Measurements from ENCODE around the gene CNKSR2.

The CNKSR2 gene

DNA sequence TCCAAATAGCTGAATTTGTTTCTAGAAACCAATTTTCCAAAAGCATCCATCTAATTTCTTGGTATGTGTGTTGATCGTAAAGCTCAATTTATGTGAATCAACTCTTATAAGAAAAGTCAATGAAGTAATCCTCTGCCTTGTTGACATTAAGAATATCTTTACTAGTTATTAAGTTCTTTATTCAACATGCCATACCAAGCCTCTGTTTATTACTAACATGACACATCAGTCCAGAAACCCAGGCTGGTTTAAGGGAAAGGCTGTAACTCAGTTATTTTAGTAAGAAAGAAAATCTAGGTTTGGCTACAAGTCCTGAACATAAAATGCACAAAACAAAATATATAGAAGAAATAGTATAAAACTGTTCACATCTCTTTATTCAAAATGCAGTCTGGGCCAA is 235.9 kb downstream of the CNKSR2 start:
- no peak for DNase-seq (ENCODE audit: low read depth)

DNA sequence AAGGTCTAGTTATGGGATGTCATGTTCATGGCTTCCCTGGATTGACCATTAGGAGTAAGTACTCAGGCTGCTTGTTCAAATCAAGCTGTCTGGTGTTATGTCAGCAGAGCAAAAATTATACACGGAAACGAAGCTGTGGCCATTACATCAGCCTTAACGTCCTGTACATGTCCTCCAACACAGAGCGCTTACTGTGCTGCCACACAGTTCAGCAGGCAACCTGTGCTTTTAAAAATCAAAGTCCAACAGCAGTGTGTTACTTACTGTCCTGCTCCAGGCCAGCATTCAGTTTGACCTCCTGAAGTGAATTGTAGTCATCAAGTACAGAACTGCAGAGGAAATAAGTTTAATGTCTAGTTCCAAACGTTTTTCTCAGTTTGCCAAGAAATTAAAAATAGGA is 237.9 kb downstream of the CNKSR2 start:
- no peak for DNase-seq (ENCODE audit: low read depth)

DNA sequence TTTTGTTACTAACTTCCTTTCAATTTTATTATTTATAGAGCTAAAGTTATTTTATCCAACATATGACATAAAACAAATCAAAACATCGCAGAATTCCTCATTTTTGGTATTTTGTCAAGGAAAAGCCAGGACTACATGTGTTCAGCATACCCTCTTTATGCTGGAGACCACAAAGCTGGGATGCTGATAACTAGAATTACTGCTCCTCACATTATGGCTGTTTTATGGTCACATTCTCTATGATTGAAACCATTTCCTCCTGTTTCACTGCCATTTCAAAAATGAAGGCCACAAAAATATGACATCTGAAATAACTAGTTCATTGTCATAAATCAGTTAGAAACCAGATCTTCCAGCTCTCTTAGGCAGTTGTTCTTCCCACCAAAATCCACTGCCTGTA is 242.2 kb downstream of the CNKSR2 start:
- no peak for DNase-seq (ENCODE audit: low read depth)

DNA sequence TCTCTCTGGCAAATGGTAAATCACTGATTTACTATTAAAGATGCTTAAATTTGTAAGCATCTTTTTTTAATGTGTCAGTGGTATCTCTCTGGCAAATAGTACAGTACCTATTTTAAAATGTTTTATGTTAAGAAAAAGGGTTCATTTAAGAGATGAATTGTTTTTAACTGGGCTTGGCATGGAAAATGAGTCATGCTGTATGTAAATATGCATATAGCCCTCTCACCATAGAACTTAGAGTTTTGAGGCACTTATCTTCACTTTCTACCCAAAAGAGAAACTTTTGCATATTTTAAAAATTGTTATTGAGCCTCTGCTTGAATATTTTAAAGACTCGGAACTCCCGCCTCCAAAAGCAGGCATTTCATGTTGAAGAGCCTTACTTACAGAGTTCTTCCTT is 246.0 kb downstream of the CNKSR2 start:
- no peak for DNase-seq (ENCODE audit: low read depth)

GRCh38 chrX:21623778-21624501 is 249.7 kb downstream of the CNKSR2 start:
- DNase-seq (ENCODE audit: low read depth), result no peak

DNA sequence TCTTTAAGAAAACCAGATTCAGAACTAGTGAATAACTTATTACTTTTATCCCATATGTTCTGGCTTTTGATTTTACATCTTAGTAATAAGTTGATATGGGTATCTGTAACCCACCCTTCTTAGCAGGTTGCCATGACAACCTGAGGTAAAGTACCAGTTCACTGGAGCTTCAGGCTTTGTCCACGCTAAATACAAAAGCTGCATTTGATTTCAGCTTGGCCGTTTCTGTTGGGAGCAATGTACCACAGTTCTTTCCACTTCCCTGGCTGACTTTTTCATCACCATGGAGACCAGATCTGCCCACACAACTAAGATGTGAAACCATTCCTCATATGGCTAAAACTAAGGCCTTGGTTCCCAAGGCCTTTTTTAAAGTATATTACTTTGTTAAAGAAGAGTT is 257.8 kb downstream of the CNKSR2 start:
- no peak for DNase-seq (ENCODE audit: low read depth)

GRCh38 chrX:21638311-21638710 is 264.1 kb downstream of the CNKSR2 start:
- no peak for DNase-seq (ENCODE audit: low read depth)

- no peak for DNase-seq (ENCODE audit: low read depth)
Observed at GRCh38 chrX:21639775-21640174, 265.6 kb downstream of the CNKSR2 start.

- DNase-seq (ENCODE audit: low read depth), result no peak
Observed at GRCh38 chrX:21645431-21645830, 271.2 kb downstream of the CNKSR2 start.

DNA sequence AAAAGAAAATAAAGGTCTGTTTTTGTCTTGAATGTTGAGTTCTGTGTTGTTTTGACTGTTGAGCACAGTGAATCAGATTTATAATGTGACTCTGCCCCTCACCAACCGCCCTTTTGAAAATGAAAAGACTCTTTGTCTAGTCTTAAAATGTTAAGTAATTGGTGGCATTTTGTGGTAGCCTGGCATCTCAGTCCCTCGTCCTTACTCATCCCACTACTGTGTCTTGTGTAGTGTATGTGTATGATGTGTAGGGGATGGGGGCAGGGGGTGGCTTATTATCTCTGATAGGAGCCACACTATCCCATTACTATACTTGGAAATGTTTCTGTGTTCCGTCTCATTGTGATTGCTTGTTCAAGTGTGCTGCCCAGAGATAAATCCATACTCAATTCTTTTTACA is 271.7 kb downstream of the CNKSR2 start:
- no peak for DNase-seq (ENCODE audit: low read depth)

GRCh38 chrX:21655901-21656586 is 281.8 kb downstream of the CNKSR2 start:
- DNase-seq (ENCODE audit: low read depth), result no peak

DNA sequence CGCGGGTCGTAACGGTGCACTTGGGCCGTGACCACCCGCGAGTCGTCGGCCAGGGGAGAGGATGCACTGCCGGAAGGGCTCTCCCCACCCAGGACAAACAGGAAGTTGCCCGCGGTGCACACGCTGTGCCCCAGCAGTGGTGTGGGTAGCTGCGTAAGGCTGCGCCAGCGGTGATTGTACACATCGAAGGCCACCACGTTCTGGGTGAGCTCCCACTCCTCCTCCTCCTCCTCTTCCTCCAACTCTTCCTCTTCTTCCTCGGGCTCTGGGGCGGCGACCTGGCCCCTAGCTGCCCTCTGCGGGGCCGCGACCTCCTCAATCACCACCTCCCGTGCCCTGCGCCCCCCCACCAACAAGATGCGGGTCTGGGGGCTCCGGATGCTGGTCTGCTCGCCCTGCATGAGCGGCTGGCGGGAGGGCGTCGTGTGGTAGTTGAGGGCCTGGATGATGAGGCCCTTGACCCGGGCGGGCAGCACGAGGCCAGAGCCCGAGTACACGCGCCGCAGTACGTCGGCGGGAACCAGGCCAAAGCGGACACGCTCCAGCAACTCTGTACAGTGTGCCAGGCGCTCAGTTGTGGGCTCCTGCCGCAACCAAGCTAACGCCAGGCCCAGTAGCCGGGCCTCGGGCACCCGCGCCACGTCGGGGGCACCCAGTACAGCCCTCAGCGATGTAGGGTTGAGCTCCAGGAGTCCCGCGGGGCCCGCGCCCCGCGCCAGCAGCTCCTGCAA is 282.5 kb downstream of the CNKSR2 start:
- no peak for DNase-seq (ENCODE audit: low read depth)

DNA sequence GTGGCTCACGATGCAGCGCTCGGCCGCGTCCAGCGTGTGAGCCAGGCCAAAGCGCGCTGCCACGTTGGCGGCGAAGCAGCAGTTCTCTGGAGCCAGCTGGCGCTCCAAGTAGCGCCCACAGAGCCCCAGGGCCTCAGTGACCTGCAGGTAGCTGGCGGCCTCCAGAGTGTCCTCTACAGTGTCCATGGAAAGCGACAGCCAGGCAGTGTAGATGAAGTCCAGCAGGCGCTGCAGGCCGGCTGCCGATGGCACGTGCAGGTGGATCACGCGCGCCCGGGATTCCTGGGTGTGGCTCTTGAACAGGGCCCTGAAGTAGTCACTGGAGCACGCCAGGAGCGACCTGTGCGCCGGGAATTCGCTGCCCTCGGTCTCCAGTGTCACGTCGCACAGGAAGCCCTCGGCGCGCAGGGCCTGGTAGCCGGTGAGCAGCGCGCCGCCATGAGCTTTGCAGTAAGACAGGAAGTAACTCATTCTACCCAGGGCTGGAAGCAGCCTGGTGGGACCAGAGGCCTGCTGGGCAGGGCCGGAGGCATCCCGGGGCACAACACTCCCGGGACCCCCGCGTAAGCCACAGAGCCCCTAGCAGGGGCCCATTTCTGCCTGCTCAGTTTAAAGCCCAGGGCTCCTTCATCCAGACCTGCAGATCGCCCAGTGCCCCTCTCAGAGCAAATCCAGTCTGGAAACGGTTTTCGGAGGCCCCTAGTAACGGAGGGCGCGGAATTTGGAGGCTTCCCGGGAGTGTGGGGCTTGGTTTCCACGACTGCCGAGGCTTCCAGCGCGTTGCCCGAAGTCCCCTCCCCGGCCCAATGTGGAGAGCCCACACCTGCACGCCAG is 283.3 kb downstream of the CNKSR2 start:
- no peak for DNase-seq (ENCODE audit: low read depth)

- DNase-seq (ENCODE audit: low read depth), result no peak
Observed at GRCh38 chrX:21658152-21658737, 284.0 kb downstream of the CNKSR2 start, which contains the start of gene KLHL34. Gene KLHL34, minus strand, starts transcription at chrX:21658330. Its CDS starts 542 bp downstream, at chrX:21657788.

DNA sequence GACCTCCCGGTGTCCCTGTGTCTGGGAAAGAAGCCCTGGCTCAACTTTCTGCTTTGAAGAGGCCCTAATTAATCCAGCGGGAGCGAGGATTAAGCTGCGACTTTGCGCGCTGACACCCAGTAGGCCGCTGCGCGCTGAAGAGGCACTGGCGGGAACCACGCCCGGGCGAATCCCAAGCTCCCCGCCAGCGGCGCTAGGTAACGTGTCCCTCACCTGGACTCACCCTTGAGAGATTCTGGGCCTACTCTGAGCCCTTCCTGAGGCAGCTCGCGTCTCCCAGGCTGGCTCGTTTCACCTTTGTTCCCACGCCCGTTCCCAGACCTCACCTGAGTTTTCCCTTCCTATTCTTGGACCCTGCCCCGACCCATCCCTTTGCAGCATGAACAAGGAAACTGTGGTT is 284.5 kb downstream of the CNKSR2 start:
- DNase-seq (ENCODE audit: low read depth), result no peak

DNA sequence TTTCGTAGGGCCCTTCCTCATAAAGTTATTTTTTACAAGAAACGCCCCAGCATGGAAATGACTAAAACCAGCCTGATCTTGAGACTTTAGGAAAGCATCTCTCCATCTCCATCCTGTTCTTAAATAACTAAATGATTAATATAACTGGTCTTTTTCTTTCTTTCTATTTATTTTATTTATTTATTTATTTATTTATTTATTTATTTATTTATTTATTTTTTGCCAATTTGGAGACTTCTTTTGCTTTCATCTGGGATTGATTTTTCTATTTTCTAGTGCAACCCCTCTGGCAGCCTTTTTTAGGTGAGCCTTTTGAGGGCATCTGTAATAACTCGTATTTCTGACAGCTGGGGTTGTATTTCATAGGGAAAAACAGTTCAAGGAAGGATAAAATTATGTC is 285.1 kb downstream of the CNKSR2 start:
- no peak for DNase-seq (ENCODE audit: low read depth)

DNA sequence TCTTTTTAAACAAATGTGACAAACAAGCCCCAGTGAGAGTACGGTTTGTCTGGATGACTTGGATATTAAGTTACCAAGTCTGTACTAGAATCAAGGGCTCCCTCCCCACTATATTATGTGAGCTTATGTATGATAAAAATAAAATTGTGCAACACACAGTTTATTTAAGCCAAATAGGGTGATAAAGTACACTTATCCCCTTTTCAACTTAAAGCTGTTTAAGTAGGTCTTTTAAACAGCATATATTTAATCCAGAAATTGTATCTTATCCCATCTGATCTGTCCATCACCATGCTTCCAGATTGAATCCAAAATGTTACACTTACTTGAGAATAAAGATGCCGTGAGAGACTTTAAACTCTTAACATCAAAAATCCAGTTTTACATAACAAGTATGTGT is 285.9 kb downstream of the CNKSR2 start:
- no peak for DNase-seq (ENCODE audit: low read depth)

GRCh38 chrX:21661316-21661715 is 287.1 kb downstream of the CNKSR2 start:
- no peak for DNase-seq (ENCODE audit: low read depth)

GRCh38 chrX:21662761-21663160 is 288.5 kb downstream of the CNKSR2 start:
- DNase-seq (ENCODE audit: low read depth), result no peak

DNA sequence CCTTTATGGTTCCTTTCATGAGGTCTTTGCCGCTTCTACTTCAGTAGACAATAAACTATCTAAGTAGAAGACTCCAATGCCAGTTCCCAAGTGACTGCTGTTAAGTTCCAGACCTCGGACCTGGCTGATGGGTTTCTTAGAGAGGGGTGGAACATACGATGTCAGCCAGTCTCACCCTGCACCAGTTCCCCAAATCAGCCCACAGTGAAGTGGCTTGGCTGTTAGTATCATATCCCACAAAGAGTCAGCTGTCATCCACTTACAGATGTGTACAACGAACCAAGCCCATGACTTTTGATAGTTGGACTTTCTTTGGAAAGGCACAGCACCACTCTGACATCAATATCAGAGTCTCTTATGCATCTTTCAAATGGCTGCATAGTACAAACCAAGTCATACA is 292.0 kb downstream of the CNKSR2 start:
- DNase-seq (ENCODE audit: low read depth), result no peak

GRCh38 chrX:21666679-21667078 is 292.5 kb downstream of the CNKSR2 start:
- DNase-seq (ENCODE audit: low read depth), result no peak

Measured in activated T-cell treated with anti-CD3 and anti-CD28 coated beads for 1 hour (primary cell).